Hippocampal formation (tissue), 2 donors: ENCODE data around the gene SHISA6.
A peak's percentile ranks its signal among the peaks of the same experiment; 100 is the strongest.

Experiments used
- DNase-seq, 2 donors: peaks; one replicate each; lab custom pipeline; 2025; lab: John Stamatoyannopoulos, UW

Gene SHISA6

GRCh38 chr17:11240841-11241610 is at the start of gene SHISA6:
TSS of gene SHISA6 (plus strand) at chr17:11241213.
- DNase-seq, result no peak

- DNase-seq, result no peak
Measured at GRCh38 chr17:11195801-11196200, 45.2 kb upstream of the SHISA6 start.

- DNase-seq, result no peak
Measured at GRCh38 chr17:11204991-11205390, 36.0 kb upstream of the SHISA6 start.

GRCh38 chr17:11205659-11206058 is 35.4 kb upstream of the SHISA6 start:
- DNase-seq, result no peak

DNA sequence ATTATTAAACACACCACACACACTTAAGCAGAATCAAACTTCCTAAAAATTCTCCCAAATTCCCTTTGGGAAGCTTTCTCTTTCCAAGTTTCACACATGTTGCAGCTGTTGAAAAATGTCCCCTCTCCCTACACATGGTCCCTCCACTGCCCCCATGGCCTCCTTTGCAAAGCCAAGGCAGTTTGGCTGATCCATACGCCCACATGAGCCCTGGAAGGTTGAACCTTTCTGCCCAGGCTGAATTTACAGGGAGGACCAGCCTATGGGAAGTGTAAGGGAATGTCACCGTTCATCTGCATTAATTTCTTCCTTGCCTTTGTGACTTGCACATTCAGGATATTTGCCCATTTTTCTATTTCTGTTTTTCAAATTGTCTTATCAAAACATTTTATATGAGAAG is 31.1 kb upstream of the SHISA6 start:
- DNase-seq, result no peak

GRCh38 chr17:11212792-11213191 is 28.2 kb upstream of the SHISA6 start:
- DNase-seq, result no peak

DNA sequence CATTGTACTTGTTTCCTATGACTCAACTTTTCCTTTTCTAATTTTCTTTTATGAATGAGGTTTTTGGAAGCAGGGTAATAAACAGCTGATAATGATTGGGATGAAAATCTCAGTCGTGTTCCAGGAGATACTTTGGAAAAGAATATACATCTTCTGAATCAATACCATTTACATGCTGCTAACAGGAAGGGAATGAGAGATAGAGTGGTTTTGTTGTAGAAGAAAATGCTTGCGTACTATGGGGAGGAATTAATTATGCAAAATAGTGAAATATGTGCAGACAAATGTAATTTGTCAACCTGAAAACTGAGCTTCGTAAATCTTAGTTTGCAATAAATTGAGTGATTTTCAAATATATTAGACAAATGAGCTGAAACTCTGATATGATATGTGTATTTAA is 24.0 kb upstream of the SHISA6 start:
- no peak for DNase-seq

GRCh38 chr17:11221196-11221595 is 19.8 kb upstream of the SHISA6 start:
- no peak for DNase-seq

DNA sequence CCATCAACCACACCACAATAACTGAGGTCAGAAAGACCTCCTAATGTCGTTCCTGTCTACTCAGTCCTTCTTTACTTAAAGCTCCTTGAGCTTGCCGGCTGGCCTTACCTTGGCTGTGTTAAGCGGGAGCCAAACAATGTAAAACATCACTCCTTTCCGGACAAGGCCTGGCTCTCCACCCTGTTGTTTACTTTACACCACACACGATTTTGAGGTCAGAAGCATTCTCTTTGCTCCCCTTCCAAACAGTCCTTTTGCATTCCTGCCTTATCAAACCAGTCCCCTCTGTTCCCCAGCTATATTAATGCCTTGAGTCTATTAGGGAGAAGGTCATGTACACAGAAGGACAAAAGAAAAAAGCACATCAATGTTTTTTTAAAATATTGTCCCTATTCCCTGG is 19.3 kb upstream of the SHISA6 start:
- DNase-seq, result no peak

DNA sequence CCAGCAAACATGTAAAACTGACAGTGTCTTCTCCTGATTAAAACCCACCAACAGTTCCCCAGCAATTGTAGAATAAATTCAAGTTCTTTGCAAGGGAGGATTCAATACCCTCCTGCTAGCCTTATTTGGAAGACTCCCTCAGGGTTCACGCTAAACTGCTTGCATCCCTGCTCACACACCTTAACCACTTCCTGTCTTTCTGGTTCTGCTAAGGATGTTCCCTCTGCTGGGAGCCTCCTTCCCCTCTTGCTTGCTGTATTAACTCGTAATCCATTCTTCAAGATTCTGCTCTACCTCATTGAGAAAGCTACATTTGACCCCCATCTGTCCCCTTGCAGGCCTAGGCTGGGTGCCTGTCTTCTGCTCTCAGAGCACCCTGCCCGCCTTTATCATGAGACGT is 2.3 kb upstream of the SHISA6 start:
- DNase-seq, result no peak

DNA sequence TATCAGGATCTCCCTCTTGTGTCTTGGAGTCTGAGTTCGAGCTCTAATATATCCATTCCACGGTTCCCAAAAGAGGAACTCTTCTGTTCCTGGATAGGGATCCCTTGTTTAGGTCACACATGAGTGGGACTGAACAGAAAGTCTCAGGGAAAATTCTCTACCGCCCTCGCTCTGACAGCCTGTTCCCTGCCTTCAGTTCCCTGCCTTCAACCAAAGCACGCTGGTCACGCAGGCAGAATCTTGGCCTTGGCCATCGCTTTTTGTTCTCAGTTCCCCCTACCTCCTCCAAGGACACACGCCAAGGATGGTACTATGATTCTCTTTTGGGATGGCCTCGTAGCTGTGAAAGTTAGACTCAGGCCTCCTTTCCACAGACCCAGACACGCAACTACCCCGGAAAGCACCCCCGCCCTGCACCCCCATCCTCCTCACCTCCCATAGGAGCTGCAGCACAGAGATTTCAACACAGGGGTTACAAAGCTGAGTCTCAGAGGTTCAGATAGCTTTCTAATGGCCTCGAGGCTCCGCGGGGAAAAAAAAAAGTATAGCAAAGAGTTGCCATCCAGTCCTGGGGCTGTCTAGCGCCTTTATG is 1.5 kb upstream of the SHISA6 start:
- DNase-seq, result no peak

GRCh38 chr17:11240041-11240840 is 772 bp upstream of the SHISA6 start:
- peak in 1 of 2 donors; percentile 21 for DNase-seq

DNA sequence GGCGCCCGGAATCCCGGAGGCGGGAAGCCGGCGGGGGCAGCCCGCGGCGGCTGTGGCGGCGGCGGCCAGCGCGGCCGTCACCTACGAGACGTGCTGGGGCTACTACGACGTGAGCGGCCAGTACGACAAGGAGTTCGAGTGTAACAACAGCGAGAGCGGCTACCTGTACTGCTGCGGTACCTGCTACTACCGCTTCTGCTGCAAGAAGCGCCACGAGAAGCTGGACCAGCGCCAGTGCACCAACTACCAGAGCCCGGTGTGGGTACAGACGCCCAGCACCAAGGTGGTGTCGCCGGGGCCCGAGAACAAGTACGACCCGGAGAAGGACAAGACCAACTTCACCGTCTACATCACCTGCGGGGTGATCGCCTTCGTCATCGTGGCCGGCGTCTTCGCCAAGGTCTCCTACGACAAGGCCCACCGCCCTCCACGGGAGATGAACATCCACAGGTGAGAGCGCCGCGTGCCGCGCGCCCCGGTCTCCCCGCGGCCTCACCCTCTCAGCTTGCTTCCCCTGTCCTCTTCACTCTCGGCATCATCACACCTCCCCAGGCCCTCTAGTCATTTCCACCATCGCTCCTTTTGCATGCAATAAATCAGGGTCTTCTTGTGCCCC is 706 bp downstream of the SHISA6 start:
- DNase-seq, result no peak

- DNase-seq, result no peak
Measured at GRCh38 chr17:11242411-11242810, 1.4 kb downstream of the SHISA6 start.

GRCh38 chr17:11244776-11245175 is 3.8 kb downstream of the SHISA6 start:
- no peak for DNase-seq

DNA sequence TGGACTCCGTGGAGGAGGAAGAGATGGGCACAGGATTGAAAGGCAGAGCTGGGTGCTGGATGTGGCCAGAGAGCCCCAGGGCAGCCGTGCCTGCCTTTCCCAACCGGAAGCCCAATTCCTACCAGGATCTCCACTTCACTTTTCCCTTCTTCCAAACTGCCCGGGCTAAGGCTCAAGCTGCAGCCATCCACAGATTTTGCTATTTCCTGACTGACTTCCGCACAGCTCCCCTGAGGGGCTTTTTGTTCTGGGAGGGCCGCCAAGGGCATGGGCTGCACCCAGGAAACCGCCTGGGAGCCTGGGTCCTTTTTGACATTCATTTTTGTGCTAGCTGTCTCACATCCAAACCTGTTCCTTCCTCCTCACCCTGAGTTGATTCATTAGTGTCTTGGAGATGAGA is 4.2 kb downstream of the SHISA6 start:
- no peak for DNase-seq

- peak in 1 of 2 donors; percentile 42 for DNase-seq
Measured at GRCh38 chr17:11245791-11246190, 4.8 kb downstream of the SHISA6 start.

GRCh38 chr17:11250161-11250560 is 9.1 kb downstream of the SHISA6 start:
- DNase-seq, result no peak

DNA sequence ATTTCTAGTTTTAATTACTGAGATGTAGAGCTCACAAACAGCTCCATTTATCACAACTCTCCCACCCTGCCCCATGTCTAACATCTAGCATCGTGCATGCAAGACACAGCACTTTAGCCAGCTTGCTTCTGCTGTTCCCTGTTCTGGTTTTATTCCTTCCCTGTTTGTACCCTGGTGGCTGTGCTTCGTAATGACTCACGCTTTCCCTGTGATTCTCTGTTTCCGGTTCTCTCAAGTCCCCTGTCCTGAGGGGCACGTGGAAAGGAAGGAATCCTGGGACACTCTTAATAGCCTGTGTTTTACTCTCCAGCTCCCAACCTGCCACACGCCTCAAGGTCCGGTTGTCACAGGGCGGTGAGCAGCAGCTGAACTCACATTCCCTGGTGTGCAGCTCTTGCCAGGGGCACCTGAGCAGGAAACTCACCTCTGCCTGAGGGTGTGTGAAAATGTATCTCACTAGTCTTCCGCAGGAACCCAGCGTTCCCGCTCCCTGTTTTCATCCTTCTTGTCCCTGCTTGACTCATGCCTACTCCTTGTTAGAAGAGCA is 10.6 kb downstream of the SHISA6 start:
- no peak for DNase-seq

GRCh38 chr17:11252146-11252545 is 11.1 kb downstream of the SHISA6 start:
- DNase-seq, result no peak

DNA sequence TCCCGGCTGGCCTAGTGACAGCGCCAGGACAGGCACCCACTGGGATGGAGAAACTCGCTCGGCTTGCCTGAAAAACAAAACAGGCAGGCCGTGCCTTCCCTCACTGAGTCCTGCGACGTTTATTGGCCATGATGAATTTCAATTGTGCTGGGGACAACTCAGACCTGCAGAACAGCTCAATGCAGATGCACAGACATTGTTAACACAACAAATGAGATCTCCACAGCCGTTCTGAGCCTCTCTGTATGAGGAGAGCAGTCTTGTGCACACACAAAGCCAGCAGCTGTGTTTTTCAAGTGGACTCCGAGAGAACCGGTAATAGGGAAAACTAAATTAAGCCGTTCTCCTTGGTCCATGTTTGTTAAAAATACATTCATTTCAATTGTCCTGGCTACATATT is 15.9 kb downstream of the SHISA6 start:
- DNase-seq, result no peak

DNA sequence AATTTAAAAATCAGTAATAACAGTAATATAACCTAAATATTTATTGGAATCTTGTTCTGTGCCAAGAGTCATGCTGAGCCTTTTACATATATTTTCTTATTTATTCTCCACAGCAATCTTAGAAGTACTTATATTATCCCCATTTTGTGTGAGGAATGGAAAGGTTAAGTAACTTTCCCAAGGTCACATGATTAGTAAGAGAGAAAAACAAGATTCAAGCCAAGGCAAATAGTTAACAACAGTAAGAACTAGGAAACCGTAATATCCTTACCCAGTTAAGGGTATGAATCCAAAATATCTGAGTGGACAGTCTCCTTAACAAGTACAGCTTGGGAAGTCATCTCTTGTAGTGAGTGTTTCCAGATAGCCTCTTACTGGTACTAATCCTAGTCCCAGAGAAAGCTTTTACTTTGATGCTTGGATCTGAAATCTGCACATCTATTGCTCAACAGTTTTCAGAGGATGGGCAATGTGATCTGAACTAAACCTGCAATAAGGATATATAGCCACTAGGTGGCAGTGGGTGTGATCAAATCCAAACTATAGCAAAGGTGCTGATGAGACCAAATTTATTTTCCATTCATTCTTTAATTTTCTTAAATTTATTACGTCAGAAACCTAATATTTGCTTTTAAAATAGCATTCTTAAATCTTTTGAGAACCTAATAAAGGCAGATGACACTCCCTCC is 23.3 kb downstream of the SHISA6 start:
- no peak for DNase-seq
